Hepatocyte (in vitro differentiated cells): ENCODE data around the gene TCP11.

Experiments
- EZH2 ChIP-seq: fragments of 200-600 bp; sonication (generic); IDR thresholded peaks from 2 replicates; pipeline ENCODE4 v1.6.1; 2016; ENCODE audit warnings: antibody characterized with exemption, mild to moderate bottlenecking, borderline replicate concordance
- TF ChIP-seq, protein P1 (sequence below): fragments of 200-600 bp; sonication (generic); IDR thresholded peaks from 2 replicates; pipeline ENCODE4 v1.5.1; 2016; ENCODE audit warnings: antibody characterized with exemption, mild to moderate bottlenecking; ENCODE audit not compliant: poor library complexity

DNA sequence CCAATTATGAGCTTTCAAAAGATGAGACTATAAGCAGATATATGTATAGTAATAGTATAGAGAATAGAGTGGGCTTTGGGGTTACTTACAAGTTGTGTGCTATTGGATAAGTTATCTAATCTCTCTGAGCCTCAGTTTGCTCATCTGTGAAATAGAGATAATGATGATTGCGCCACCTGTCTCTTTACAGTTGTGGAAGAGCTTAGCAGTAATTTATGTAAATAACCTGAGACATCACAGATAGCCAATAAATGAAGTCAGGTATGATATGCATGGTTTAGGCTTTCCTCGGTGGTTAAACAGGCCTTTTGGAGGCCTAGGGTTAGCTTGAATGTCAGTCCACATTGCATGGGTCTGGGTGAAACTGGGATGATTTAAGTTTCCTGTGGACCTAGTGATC is 42.8 kb upstream of the TCP11 start:
- TF ChIP-seq, protein P1, sequence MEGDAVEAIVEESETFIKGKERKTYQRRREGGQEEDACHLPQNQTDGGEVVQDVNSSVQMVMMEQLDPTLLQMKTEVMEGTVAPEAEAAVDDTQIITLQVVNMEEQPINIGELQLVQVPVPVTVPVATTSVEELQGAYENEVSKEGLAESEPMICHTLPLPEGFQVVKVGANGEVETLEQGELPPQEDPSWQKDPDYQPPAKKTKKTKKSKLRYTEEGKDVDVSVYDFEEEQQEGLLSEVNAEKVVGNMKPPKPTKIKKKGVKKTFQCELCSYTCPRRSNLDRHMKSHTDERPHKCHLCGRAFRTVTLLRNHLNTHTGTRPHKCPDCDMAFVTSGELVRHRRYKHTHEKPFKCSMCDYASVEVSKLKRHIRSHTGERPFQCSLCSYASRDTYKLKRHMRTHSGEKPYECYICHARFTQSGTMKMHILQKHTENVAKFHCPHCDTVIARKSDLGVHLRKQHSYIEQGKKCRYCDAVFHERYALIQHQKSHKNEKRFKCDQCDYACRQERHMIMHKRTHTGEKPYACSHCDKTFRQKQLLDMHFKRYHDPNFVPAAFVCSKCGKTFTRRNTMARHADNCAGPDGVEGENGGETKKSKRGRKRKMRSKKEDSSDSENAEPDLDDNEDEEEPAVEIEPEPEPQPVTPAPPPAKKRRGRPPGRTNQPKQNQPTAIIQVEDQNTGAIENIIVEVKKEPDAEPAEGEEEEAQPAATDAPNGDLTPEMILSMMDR, result no peak
- no peak for TF ChIP-seq EZH2
